GM18951 (cell line): ENCODE results near the gene OR6V1.

Experiments used
- POLR2A ChIP-seq: IDR thresholded peaks from 4 replicates; pipeline ENCODE4 v1.6.1; 2011; ENCODE audit warnings: mild to moderate bottlenecking; ENCODE audit not compliant: insufficient read length, insufficient read depth; ENCODE audit errors: extremely low read depth
- in situ Hi-C: fragments of 300-500 bp; cut with MboI; formaldehyde crosslinking; loops from one replicate; pipeline ENCODE4 v1.12.0; 2022; ENCODE audit warnings: low sequenced_read_pairs, mixed read lengths, inconsistent platforms; ENCODE audit not compliant: unreplicated experiment

The OR6V1 gene

DNA sequence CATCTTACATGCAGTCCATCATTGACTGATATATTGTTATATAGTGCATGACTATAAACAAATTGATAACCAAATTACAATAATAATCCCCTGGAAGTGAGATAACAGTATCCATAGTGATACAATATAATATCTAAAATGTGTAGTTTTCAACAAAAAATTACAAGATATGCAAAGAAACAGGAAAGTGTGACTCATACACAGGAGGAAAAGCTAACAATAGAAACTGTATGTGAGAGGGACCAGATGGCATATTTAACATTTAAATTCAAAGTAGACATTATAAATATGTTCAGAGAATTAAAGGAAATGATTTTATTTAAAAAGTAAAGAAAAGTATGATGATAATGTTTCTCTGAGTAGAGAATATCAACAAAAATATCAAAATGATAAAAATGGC, 33.2 kb upstream of the OR6V1 start:
- no peak for TF ChIP-seq POLR2A
- in situ Hi-C loops = no loop called here

DNA sequence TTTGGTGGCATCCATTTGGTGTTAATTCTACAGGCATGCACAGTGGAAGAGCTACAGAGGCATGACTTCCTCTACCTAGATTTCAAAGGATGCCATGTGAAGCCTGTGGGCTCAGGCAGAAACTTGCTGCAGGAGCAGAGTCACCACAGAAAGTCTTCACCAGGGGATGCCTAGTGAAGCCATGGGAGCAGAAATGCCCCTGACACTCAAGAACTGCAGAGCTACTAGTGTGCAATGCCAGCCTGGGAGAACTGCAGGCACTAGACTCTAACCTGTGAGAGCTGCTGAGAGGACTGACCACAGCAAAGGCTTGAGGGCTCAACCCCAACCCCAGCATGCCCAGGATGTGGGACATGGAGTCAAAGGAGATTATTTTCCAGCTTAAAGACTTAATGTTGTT, 29.1 kb upstream of the OR6V1 start:
- no peak for TF ChIP-seq POLR2A
- in situ Hi-C loops = no loop called here

DNA sequence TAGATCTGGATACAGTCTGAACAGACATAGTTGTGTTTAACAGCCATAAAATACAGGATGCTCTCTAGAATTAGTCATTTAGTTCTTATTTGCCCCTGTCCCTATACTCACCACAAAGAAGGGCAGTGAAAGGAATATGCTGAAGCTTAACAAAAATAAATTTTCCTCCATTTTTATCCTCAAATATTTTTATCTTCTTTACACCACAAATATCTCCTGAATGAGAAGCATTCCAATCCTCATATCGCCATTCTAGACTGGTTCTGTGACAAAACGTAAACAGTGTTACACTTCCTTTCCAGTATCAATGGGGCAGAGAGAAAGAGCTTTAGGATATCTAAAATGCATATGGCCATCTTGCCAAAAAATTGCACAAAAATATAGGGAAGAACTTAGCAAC, 26.8 kb upstream of the OR6V1 start:
- in situ Hi-C loops = no loop called here
- no peak for TF ChIP-seq POLR2A

DNA sequence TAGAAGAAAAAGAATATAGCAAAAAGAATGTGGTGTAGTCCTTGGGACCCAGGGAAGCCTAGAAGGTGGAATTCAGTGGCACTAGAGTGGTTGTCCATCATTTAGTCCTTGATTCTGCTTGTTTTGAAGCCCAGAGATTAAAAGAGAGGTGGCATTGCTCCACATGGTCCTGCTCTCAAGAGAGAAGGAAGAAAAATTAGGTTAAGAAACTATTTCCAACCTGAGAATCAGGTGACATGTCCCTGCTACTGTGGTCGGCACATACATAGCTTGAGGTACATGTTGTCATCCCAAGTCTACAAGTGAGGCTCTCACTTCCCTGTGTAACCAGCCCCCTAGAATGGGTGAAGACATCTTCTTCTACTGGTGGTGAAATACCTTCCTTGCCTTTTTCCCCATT, 25.1 kb upstream of the OR6V1 start, which contains the start of gene OR9A2:
TSS of gene OR9A2 (minus strand) at position 101 of the 400 bp plus-strand sequence. CDS start at position 101, 0 bp downstream.
- in situ Hi-C loops = no loop called here
- TF ChIP-seq POLR2A = no peak

DNA sequence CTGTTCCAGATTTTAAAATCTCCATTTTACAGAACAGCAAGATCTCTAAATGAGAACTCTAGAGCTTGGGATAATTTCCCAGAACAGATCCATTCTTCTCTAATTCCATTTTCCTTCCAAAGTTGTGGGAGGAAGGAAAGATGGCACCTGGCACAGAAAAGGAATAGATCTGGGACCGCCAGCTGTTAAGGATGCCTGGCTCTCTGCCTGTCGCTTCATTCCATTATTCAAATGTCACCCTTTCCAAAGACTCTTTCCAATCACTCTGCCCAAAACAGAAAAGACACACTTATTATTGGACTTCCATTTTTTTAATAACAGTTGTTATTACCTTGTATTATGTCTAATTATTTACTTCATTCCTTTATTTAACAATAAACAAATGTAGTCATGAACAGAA, 24.5 kb upstream of the OR6V1 start:
- TF ChIP-seq POLR2A = no peak
- in situ Hi-C loops = no loop called here

DNA sequence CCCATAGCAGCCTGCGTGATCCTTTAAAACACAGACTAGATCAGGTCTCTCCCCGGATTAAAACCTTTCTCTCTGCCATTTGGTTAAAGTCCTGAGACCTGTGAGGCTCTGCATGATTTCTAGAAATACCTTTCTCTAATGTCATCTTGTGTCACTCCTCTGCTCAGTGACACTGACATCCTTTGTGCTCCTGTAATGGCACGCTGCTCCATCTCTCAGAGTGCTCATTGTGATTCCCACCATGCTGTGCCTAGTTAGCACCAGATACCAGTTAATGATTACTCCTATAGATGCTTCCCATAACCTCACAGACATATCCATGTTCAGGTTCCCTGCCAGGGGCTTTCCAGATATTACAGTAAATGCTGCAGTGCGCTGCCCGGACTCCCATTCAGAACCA, 13.5 kb upstream of the OR6V1 start:
- in situ Hi-C loops = no loop called here
- TF ChIP-seq POLR2A = no peak

DNA sequence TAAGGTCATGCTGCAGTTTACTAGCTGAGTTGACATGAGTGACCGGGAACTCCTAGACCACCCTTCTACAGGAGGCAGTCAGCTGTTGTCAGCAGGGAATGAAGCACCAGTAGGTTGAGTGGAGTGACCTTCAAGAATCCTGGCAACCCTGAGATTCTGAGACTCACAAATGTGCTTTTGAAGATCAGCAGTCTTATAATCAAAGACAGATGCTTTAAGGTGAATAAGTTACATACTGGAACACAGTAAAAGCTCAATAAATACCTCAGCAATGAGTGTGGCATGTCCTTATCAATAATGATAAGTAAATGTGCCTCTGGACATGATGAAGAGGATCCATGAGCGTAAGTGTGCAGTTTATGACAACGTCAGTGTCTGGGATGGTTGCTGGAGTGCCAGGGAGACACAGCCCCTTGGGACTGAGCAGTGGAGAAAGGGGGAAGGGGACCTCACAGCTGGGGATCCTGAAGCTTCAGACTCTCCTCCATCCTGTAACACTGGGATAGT, 11.9 kb upstream of the OR6V1 start:
- in situ Hi-C loops = no loop called here

DNA sequence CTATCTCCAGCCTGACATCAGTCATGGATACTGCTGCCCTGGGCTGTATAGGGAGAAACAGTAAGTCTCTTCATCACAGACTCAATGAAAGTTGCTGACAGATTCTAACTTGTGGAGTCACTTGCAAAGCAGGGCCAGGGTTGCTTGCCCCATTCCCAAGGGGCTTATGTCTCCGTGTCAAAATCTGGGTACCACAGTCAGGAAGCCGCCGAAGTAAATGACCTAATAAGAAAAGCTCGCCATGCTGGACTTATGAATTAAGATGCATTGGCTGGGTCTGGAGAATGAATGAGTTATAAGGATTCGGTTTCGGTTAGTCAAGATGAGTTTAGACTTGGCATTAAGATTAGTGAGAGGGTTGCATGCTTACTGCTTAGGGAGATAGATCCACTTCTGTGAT, 10.8 kb upstream of the OR6V1 start:
- in situ Hi-C loops = no loop called here
- TF ChIP-seq POLR2A = no peak

More for the DNA sequence above, 11.9 kb upstream of the OR6V1 start:
- TF ChIP-seq POLR2A = no peak

DNA sequence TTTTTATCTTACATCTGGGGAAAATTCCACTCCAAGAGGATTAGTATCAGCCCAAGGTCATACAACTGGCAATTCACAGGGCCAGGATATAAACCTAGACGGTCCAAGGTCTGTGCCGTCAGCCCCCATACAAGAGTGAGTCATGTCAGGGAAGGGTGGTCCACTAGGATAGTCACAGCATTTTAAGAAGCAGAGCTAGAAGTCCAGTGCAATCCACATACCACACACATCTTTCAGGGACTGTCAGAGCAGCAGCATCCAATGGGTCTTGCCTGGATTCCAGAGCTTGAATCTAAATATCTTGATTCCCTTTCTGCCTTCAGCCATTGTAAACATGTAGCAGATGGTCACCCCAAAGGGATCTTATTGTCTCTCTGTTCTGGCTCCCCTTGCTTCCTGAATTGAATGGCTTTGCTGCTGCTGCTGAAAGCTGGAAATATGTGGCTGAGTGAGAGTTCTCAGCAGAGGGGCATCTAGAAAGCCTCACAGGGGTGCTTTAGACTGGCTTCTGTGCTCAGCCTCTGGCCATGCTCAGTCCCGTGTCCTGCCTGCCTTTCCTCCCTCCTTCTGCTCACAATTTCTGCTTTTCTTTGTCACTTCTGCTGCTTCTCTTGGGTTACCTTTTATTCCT, 9.9 kb upstream of the OR6V1 start:
- in situ Hi-C loops = no loop called here
- TF ChIP-seq POLR2A = no peak

DNA sequence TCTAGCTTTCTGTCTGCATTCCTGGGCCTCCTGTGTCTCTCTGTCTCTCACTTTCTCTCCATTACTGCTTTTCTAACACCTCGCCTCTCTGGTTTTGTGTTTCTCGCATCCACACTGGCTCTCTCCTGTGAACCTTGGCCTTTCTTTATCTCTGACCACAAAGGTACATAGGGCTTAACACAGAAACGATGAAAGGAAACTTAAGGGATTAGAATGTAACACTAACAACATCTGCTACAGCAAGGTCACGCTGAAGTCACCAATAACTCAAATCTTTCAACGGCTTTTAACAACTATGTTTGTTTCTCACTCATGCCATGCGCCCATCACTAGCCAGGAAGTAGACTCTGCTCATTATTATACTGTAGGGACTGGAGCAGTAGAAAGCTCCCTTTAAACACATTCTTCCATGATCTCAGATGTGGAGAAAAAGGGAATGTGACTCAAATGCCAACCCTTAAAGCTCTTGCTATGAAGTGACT, 9.3 kb upstream of the OR6V1 start:
- in situ Hi-C loops = no loop called here
- no peak for TF ChIP-seq POLR2A

DNA sequence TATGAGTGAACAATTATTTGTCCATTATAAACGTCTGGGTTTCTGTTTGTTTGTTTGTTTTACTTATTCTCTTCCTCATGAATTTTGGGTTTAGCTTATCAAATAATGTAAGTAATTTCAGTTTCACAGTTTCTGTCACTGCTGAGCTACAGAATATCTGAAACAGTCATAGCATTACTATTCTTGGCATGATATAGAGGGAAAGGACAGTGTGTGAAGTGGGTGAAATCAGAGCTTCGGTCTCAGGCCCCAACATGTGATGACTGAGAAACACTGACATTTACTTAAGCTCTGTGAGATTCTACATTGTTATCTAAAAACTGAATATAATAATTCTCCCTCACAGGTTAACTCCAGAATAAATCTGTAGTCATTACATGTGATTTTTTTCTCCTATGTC, 8.8 kb upstream of the OR6V1 start:
- in situ Hi-C loops = no loop called here

DNA sequence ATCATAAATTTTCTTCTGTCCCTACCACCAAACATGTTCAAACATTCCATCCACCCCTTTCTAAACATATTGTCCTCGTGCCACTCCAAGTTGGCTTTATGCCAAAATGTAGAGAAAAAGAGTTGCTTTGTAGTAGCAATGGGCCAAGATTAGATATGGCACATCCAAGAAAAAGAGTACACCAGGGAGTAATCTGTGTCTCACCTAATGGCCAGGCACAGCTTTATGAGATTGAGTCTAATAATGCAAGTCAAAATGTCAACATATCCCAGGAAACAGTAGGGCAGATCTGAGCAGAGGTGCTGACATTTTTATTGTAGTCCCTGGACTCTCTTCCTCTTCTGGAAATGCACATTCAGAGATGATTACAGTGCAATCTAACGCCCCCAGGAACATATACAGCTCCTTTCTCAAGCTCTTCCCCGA, 5.7 kb upstream of the OR6V1 start:
- TF ChIP-seq POLR2A = no peak
- in situ Hi-C loops = no loop called here

More for the DNA sequence above, 8.8 kb upstream of the OR6V1 start:
- TF ChIP-seq POLR2A = no peak

DNA sequence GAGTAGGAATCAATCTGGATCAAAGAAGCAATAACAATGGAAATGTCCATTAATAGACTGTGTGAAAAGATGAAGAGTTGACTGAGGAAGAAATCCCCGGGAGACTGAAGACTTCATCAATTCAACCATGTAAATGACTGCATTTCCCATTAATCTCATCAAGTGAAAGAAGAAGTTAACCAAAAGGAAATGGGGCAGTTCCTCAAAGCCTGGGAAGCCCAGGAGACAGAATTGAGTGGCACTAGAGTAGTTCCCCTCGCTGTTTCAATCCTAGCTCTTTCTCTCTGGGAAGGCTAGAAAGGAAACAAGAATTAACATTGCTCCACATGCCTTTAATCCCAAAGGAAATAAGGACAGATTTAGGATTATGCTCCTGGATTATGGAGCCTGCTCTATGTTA, 4.8 kb upstream of the OR6V1 start:
- in situ Hi-C loops = no loop called here
- no peak for TF ChIP-seq POLR2A

DNA sequence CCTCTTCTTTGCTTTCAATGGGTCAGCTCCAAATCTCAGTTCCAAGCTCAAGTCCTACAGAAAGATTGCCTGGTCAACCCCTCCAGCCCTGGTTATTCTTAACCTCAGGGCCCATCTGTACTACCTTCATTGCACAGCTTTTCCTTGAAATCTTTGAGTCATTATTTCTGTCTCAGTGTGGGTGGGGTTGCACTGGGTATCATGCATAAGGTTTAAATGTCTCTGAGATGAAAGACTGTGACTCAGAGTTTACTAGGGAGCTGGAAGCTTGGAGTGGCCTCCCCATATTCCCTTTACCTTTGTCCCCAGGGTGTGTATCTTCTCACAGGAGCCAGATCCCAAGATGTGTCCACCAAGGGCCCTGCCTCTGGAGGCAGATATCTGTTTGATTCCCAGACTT, 3.3 kb upstream of the OR6V1 start:
- in situ Hi-C loops = no loop called here
- TF ChIP-seq POLR2A = no peak
